HEK293 (cell line): ENCODE data around the gene MPPED1.

ENCODE experiments used
- PRDM1 ChIP-seq: fragments of 450-650 bp; formaldehyde crosslinking; IDR thresholded peaks from 2 replicates; pipeline ENCODE4; 2016; ENCODE audit warnings: missing biosample characterization, missing genetic modification characterization
- ZNF214 ChIP-seq: fragments of 450-650 bp; formaldehyde crosslinking; IDR thresholded peaks from 2 replicates; pipeline ENCODE4 v1.5.1; 2017; ENCODE audit warnings: missing biosample characterization, mild to moderate bottlenecking, missing genetic modification characterization, borderline replicate concordance
- ZNF580 ChIP-seq: fragments of 450-650 bp; formaldehyde crosslinking; IDR thresholded peaks from 2 replicates; pipeline ENCODE4 v1.5.1; 2016; ENCODE audit warnings: missing biosample characterization, missing genetic modification characterization
- TF ChIP-seq, protein P1 (sequence below): fragments of 450-650 bp; formaldehyde crosslinking; IDR thresholded peaks from 2 replicates; pipeline ENCODE4 v1.5.1; 2016; ENCODE audit warnings: missing biosample characterization, missing genetic modification characterization
- TF ChIP-seq, protein P2 (sequence below): fragments of 450-650 bp; formaldehyde crosslinking; IDR thresholded peaks from 2 replicates; pipeline ENCODE4 v1.5.1; 2016; ENCODE audit warnings: missing biosample characterization, missing genetic modification characterization

DNA sequence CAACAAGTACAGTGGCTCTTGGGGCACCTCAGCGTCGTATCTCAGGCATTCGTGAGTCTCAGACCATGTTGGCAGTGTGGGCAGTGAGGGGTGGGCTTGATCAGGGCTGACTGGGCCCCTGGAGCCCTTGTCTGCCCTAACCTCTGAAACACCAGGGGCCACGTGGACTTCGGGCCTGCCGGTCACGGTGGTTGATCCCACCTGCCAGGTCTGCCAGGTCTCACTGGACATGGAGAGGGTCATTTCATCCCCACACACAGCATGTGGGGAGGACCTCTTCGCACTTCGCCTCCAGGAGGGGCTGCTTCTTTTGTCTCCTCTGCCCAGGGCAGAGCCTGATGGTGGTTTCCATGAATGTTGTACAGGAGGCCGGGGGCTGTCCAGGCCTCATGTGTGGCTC lies 77.1 kb downstream of the MPPED1 start:
- TF ChIP-seq, protein P1, sequence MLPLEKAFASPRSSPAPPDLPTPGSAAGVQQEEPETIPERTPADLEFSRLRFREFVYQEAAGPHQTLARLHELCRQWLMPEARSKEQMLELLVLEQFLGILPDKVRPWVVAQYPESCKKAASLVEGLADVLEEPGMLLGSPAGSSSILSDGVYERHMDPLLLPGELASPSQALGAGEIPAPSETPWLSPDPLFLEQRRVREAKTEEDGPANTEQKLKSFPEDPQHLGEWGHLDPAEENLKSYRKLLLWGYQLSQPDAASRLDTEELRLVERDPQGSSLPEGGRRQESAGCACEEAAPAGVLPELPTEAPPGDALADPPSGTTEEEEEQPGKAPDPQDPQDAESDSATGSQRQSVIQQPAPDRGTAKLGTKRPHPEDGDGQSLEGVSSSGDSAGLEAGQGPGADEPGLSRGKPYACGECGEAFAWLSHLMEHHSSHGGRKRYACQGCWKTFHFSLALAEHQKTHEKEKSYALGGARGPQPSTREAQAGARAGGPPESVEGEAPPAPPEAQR (tag by site-specific recombination), result no peak
- TF ChIP-seq ZNF214, result no peak
- TF ChIP-seq ZNF580, result no peak
- no peak for TF ChIP-seq PRDM1
- TF ChIP-seq, protein P2, sequence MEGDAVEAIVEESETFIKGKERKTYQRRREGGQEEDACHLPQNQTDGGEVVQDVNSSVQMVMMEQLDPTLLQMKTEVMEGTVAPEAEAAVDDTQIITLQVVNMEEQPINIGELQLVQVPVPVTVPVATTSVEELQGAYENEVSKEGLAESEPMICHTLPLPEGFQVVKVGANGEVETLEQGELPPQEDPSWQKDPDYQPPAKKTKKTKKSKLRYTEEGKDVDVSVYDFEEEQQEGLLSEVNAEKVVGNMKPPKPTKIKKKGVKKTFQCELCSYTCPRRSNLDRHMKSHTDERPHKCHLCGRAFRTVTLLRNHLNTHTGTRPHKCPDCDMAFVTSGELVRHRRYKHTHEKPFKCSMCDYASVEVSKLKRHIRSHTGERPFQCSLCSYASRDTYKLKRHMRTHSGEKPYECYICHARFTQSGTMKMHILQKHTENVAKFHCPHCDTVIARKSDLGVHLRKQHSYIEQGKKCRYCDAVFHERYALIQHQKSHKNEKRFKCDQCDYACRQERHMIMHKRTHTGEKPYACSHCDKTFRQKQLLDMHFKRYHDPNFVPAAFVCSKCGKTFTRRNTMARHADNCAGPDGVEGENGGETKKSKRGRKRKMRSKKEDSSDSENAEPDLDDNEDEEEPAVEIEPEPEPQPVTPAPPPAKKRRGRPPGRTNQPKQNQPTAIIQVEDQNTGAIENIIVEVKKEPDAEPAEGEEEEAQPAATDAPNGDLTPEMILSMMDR (tag by site-specific recombination), result no peak
